CD4-positive, alpha-beta memory T cell (primary cell): Measurements from ENCODE around the gene PSMC3IP. TPM values are rescaled to one million over a fixed set of nuclear protein-coding genes. Genes with fewer than 3 reads are reported as not detected.

ENCODE experiments used
- CTCF ChIA-PET: fragments of 350-600 bp; sonication (Branson Sonifier 250); formaldehyde crosslinking; loops from one replicate; lab custom pipeline; 2021; ENCODE audit warnings: inconsistent platforms; ENCODE audit not compliant: partially characterized antibody; lab: Charles Lee
- POLR2A ChIA-PET: fragments of 350-600 bp; sonication (Branson Sonifier 250); formaldehyde crosslinking; loops from one replicate; lab custom pipeline; 2021; ENCODE audit not compliant: partially characterized antibody; lab: Charles Lee
- DNase-seq, 5 donors: peaks; one replicate each; pipeline versions ENCODE4 v3.0.0 to v3.0.0-alpha.2; 2020 to 2022; ENCODE audit warnings: mixed read lengths in 1 of 5
- H3K27ac ChIP-seq: one replicate; pipeline ENCODE4 v1.7.0; 2013; ENCODE audit warnings: low read depth, low read length
- H3K27me3 ChIP-seq: 2 replicates; pipeline ENCODE4 v1.7.0; 2013; ENCODE audit warnings: mild to moderate bottlenecking, low read length, moderate library complexity; ENCODE audit not compliant: insufficient read depth
- H3K36me3 ChIP-seq: 2 replicates; pipeline ENCODE4 v1.7.0; 2013; ENCODE audit warnings: mild to moderate bottlenecking, low read length, moderate library complexity; ENCODE audit not compliant: insufficient read depth
- H3K4me1 ChIP-seq: 2 replicates; pipeline ENCODE4 v1.7.0; 2013; ENCODE audit warnings: mild to moderate bottlenecking, low read length, moderate library complexity; ENCODE audit not compliant: insufficient read depth
- H3K4me3 ChIP-seq, 2 donors: one replicate each; pipeline ENCODE4 v1.7.0; 2013; ENCODE audit warnings: low read length in 2 of 2, mild to moderate bottlenecking in 1 of 2
- H3K9me3 ChIP-seq, 2 donors: one replicate each; pipeline ENCODE4 v1.7.0; 2013; ENCODE audit warnings: low read length in 2 of 2, control low read depth in 1 of 2; ENCODE audit not compliant: control insufficient read depth in 1 of 2
- H3K27ac Mint-ChIP-seq, 7 donors: one replicate each; pipeline ENCODE4 v1.8.0; 2020 to 2021; ENCODE audit warnings: mixed read lengths in 7 of 7, mild to moderate bottlenecking in 6 of 7, inconsistent platforms in 3 of 7, moderate library complexity in 3 of 7
- H3K27me3 Mint-ChIP-seq, 2 donors: one replicate each; pipeline ENCODE4 v1.8.0; 2020 to 2021; ENCODE audit warnings: mixed read lengths in 2 of 2
- H3K36me3 Mint-ChIP-seq, 2 donors: one replicate each; pipeline ENCODE4 v1.8.0; 2020 to 2021; ENCODE audit warnings: mixed read lengths in 2 of 2, inconsistent platforms in 1 of 2, mild to moderate bottlenecking in 1 of 2
- H3K4me1 Mint-ChIP-seq, 4 donors: one replicate each; pipeline ENCODE4 v1.8.0; 2020 to 2021; ENCODE audit warnings: mixed read lengths in 4 of 4, mild to moderate bottlenecking in 1 of 4
- H3K4me3 Mint-ChIP-seq, 8 donors: one replicate each; pipeline ENCODE4 v1.8.0; 2020 to 2021; ENCODE audit warnings: mixed read lengths in 8 of 8, mild to moderate bottlenecking in 7 of 8, moderate library complexity in 6 of 8, inconsistent platforms in 3 of 8
- H3K9me3 Mint-ChIP-seq, 8 donors: one replicate each; pipeline ENCODE4 v1.8.0; 2020 to 2021; ENCODE audit warnings: mixed read lengths in 8 of 8, mild to moderate bottlenecking in 5 of 8, inconsistent platforms in 3 of 8, moderate library complexity in 1 of 8
- intact Hi-C: fragments of 100-400 bp; cut with micrococcal nuclease; formaldehyde crosslinking; loops from one replicate; pipeline ENCODE4 v1.15.1; 2023
- polyA plus RNA-seq, 2 donors: library from polyadenylated mRNA; unstranded; fragments of 300-500 nt; fragmentation: Illumina TruSeq; gene quantifications; one replicate each; pipeline ENCODE4 v1.2.3, GENCODE V29; 2021
- total RNA-seq, 2 experiments: library from RNA; stranded (reverse); gene quantifications; one replicate each; pipeline ENCODE4 v1.2.3, GENCODE V29; 2021

Gene PSMC3IP
- total and polyA plus RNA-seq, 4 experiments from 2014 or later: 0.93 to 4.5 (median 2.6) TPM

DNA sequence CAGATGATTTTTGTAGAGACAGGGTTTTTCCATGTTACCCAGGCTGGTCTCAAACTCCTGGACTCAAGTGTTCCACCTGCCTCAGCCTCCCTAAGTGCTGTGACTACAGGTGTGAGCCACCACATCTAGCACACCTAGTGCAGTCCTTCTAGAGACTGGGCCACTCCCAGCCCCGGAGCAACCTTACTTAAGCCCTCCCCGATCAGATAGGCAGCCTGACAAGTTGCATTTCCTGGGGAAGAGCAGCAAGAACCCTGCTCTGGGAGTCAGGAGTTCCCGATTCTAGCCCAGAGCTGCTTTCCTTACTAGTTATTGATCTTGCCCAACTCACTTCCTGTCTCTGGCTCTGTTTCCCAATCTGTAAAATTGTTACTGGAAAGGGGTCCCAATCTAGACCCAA is 48.5 kb downstream of the PSMC3IP start:
- no peaks in the 10 kb centered on the region for H3K9me3 Mint-ChIP-seq
- DNase-seq: no peak
- H3K36me3 Mint-ChIP-seq: no peaks in the 10 kb centered on the region
- Histone ChIP-seq H3K4me3 (no peak overlapping the region), H3K4me1 (peaks cover 29% of the 10 kb centered on the region), H3K27ac (no peak overlapping the region), H3K36me3 (no peaks in the 10 kb centered on the region), H3K9me3 (no peaks in the 10 kb centered on the region), H3K27me3 (no peaks in the 10 kb centered on the region)
- intact Hi-C loops: no loop called here
- no peaks in the 10 kb centered on the region for H3K27me3 Mint-ChIP-seq
- peaks cover 17 to 48% (median 34%) of the 10 kb centered on the region in 4 donors for H3K4me1 Mint-ChIP-seq
- ChIA-PET CTCF (interaction anchor here (0.7 to 1.8 kb wide), 3 partner anchors 20 to 216 kb away, joined by 4 to 7 read pairs (median 4); no protein-coding TSS in a partner anchor), POLR2A (no interaction called here)
- H3K27ac Mint-ChIP-seq: peak overlapping the region in 2 of 7 donors; percentile 24 to 36
- peak overlapping the region in 1 of 8 donors; percentile 5 for H3K4me3 Mint-ChIP-seq

DNA sequence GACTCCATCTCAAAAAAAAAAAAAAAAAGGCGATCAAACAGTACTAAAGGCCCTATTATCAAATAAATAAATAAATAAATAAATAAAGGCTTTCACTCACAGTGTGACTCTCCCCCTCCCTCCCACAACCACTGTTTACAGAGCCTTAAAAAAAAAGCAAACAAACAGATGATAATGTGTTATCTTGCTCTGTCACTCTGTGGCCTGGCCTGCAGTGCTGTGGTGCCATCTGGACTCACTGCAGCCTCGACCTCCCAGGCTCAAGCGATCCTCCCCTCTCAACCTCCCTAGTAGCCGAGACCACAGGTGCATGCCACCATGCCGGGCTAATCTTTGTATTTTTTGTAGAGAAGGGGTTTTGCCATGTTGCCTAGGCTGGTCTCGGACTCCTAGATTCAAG is 49.6 kb downstream of the PSMC3IP start:
- Mint-ChIP-seq H3K27ac (no peak overlapping the region), H3K36me3 (no peaks in the 10 kb centered on the region), H3K4me1 (peaks cover 17 to 44% (median 29%) of the 10 kb centered on the region in 4 donors), H3K27me3 (no peaks in the 10 kb centered on the region), H3K9me3 (no peaks in the 10 kb centered on the region), H3K4me3 (no peak overlapping the region)
- no peaks in the 10 kb centered on the region for H3K27me3 ChIP-seq
- POLR2A ChIA-PET: interaction anchor here (0.5 to 1.7 kb wide), 4 partner anchors 27 to 662 kb away, joined by 3 to 4 read pairs (median 4); partner anchors contain the start of gene STAT3
- intact Hi-C loops: loop anchor here (1.0 kb wide), 2 partner anchors 11 to 100 kb away; no protein-coding TSS in a partner anchor
- CTCF ChIA-PET: interaction anchor here (0.6 to 1.8 kb wide), 11 partner anchors 10 to 216 kb away, joined by 3 to 9 read pairs (median 5); partner anchors contain the start of genes CAVIN1 and STAT3
- no peak overlapping the region for H3K4me3 ChIP-seq
- no peak for DNase-seq
- H3K4me1 ChIP-seq: peaks cover 29% of the 10 kb centered on the region
- no peaks in the 10 kb centered on the region for H3K9me3 ChIP-seq
- no peaks in the 10 kb centered on the region for H3K36me3 ChIP-seq
- H3K27ac ChIP-seq: no peak overlapping the region

DNA sequence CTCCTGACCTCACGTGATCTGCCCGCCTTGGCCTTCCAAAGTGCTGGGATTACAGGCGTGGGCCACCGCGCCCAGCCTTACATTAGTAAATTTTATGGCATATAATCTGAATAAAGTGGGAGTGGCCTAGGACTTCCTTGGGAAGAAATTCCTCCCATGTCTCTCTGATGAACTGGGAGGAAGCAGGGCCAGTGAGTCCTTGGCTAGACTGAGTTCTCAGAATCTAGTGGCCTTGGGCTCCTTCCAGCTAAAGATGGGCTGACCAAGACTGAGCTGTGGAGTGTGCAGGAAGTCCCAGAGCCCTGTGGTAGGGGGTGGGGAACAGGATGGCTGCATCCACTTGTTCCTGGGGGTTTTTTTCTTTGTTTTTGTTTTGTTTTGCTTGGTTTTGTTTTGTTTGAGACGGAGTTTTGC is 51.5 kb downstream of the PSMC3IP start:
- Mint-ChIP-seq H3K27me3 (no peaks in the 10 kb centered on the region), H3K27ac (peak overlapping the region in 1 of 7 donors; percentile 35), H3K9me3 (no peaks in the 10 kb centered on the region), H3K36me3 (peaks cover 0 to 7% of the 10 kb centered on the region in 2 donors), H3K4me1 (peaks cover 11 to 35% (median 21%) of the 10 kb centered on the region in 4 donors), H3K4me3 (peak overlapping the region in 1 of 8 donors; percentile 41)
- Histone ChIP-seq H3K4me1 (peaks cover 21% of the 10 kb centered on the region), H3K36me3 (no peaks in the 10 kb centered on the region), H3K4me3 (no peak overlapping the region), H3K27ac (no peak overlapping the region), H3K27me3 (no peaks in the 10 kb centered on the region), H3K9me3 (no peaks in the 10 kb centered on the region)
- ChIA-PET POLR2A (interaction anchor here (1.7 kb wide), 1 partner anchor 137 kb away, joined by 4 read pairs; the partner anchor contains the start of gene STAT3), CTCF (interaction anchor here (1.5 to 1.8 kb wide), 3 partner anchors 8 to 98 kb away, joined by 3 to 8 read pairs (median 7); no protein-coding TSS in a partner anchor)
- no peak for DNase-seq
- intact Hi-C loops: no loop called here

DNA sequence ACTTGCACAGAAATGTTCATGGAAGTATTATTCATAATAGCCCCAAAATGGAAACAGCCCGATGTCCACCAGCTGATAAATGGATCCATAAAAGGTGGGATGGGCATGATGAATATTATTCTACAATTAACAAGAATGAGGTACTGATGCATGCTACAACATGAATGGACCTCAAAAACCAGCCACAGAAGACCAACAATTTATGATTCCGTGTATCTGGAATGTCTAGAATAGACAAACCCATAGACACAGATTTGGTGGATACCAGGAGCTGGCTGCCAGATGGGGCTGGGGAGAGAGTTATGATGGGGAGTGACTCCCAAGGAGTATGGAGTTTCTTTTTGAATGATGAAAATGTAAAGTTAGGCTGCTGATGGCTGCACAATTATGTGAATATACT is 52.3 kb downstream of the PSMC3IP start:
- Mint-ChIP-seq H3K9me3 (no peaks in the 10 kb centered on the region), H3K27ac (no peak overlapping the region), H3K36me3 (peaks cover 0 to 7% of the 10 kb centered on the region in 2 donors), H3K4me3 (no peak overlapping the region), H3K4me1 (peaks cover 5 to 27% (median 14%) of the 10 kb centered on the region in 4 donors), H3K27me3 (no peaks in the 10 kb centered on the region)
- Histone ChIP-seq H3K4me3 (no peak overlapping the region), H3K27ac (no peak overlapping the region), H3K36me3 (no peaks in the 10 kb centered on the region), H3K27me3 (no peaks in the 10 kb centered on the region), H3K9me3 (no peaks in the 10 kb centered on the region), H3K4me1 (peaks cover 13% of the 10 kb centered on the region)
- ChIA-PET POLR2A (no interaction called here), CTCF (interaction anchor here (0.6 to 1.1 kb wide), 2 partner anchors 303 to 439 kb away, joined by 3 read pairs; no protein-coding TSS in a partner anchor)
- intact Hi-C loops: no loop called here
- DNase-seq: no peak

- DNase-seq: no peak
- no peaks in the 10 kb centered on the region for H3K27me3 Mint-ChIP-seq
- no peaks in the 10 kb centered on the region for H3K27me3 ChIP-seq
- ChIA-PET CTCF (interaction anchor here (0.6 to 9.2 kb wide), 2 partner anchors 92 to 97 kb away, joined by 3 to 86 read pairs; no protein-coding TSS in a partner anchor), POLR2A (no interaction called here)
- H3K27ac ChIP-seq: no peak overlapping the region
- H3K36me3 Mint-ChIP-seq: peaks cover 0 to 7% of the 10 kb centered on the region in 2 donors
- H3K27ac Mint-ChIP-seq: no peak overlapping the region
- no peak overlapping the region for H3K4me3 Mint-ChIP-seq
- H3K9me3 Mint-ChIP-seq: no peaks in the 10 kb centered on the region
- no peaks in the 10 kb centered on the region for H3K9me3 ChIP-seq
- peaks cover 2 to 11% (median 5%) of the 10 kb centered on the region in 4 donors for H3K4me1 Mint-ChIP-seq
- H3K4me3 ChIP-seq: no peak overlapping the region
- H3K4me1 ChIP-seq: peaks cover 1% of the 10 kb centered on the region
- intact Hi-C loops: no loop called here
- no peaks in the 10 kb centered on the region for H3K36me3 ChIP-seq
Measured at GRCh38 chr17:42522798-42523278, 54.7 kb downstream of the PSMC3IP start.

Other genes starting within 250 kb of the PSMC3IP start
- 100 to 1,000 TPM; 129 to 131 TPM for gene STAT3, start 189.3 kb downstream of the PSMC3IP start, total RNA-seq
- 100 to 1,000 TPM; 103 to 147 TPM for gene STAT3, start 189.3 kb downstream of the PSMC3IP start, polyA plus RNA-seq
- under 1 TPM; 0.52 to 0.61 TPM for gene CAVIN1, start 154.5 kb downstream of the PSMC3IP start, total RNA-seq
- gene CAVIN1, start 154.5 kb downstream of the PSMC3IP start, polyA plus RNA-seq: 1 to 10 TPM in 1 of 2 donors, not detected in 1; 1.5 TPM
- gene ATP6V0A1, start 118.9 kb downstream of the PSMC3IP start, total RNA-seq: 10 to 100 TPM; 13.1 to 15.9 TPM
- gene ATP6V0A1, start 118.9 kb downstream of the PSMC3IP start, polyA plus RNA-seq: 1 to 10 TPM; 3.9 to 6.4 TPM
- gene NAGLU, start 41.5 kb downstream of the PSMC3IP start, total RNA-seq: 10 to 100 TPM; 20.6 to 22.8 TPM
- 10 to 100 TPM in 1 of 2 donors, 1 to 10 TPM in 1; 8.5 to 15.5 TPM for gene NAGLU, start 41.5 kb downstream of the PSMC3IP start, polyA plus RNA-seq
- gene HSD17B1, start 24.8 kb downstream of the PSMC3IP start, total RNA-seq: 1 to 10 TPM; 1.2 TPM
- under 1 TPM; 0.07 to 0.88 TPM for gene HSD17B1, start 24.8 kb downstream of the PSMC3IP start, polyA plus RNA-seq
- 10 to 100 TPM; 65.2 to 71.1 TPM for gene COASY, start 15.6 kb downstream of the PSMC3IP start, total RNA-seq
- 10 to 100 TPM; 44.6 to 66.0 TPM for gene COASY, start 15.6 kb downstream of the PSMC3IP start, polyA plus RNA-seq
- gene MLX, start 10.6 kb downstream of the PSMC3IP start, total RNA-seq: 10 to 100 TPM; 73.3 to 73.7 TPM
- 10 to 100 TPM; 38.1 to 53.6 TPM for gene MLX, start 10.6 kb downstream of the PSMC3IP start, polyA plus RNA-seq
- 100 to 1,000 TPM; 128 to 134 TPM for gene RETREG3, start 31.6 kb upstream of the PSMC3IP start, total RNA-seq
- 100 to 1,000 TPM; 106 to 123 TPM for gene RETREG3, start 31.6 kb upstream of the PSMC3IP start, polyA plus RNA-seq
- 10 to 100 TPM; 13.6 to 16.5 TPM for gene TUBG1, start 32.0 kb upstream of the PSMC3IP start, total RNA-seq
- gene TUBG1, start 32.0 kb upstream of the PSMC3IP start, polyA plus RNA-seq: 10 to 100 TPM in 1 of 2 donors, 1 to 10 TPM in 1; 6.4 to 12.8 TPM
- 10 to 100 TPM; 18.1 to 19.1 TPM for gene TUBG2, start 81.6 kb upstream of the PSMC3IP start, total RNA-seq
- 1 to 10 TPM; 3.0 to 5.0 TPM for gene TUBG2, start 81.6 kb upstream of the PSMC3IP start, polyA plus RNA-seq
- under 1 TPM; 0.15 to 0.22 TPM for gene PLEKHH3, start 99.3 kb upstream of the PSMC3IP start, total RNA-seq
- under 1 TPM; 0.16 to 0.32 TPM for gene PLEKHH3, start 99.3 kb upstream of the PSMC3IP start, polyA plus RNA-seq
- gene CCR10, start 104.1 kb upstream of the PSMC3IP start, total RNA-seq: under 1 TPM; 0.53 to 0.81 TPM
- 10 to 100 TPM in 1 of 2 donors, 1 to 10 TPM in 1; 9.1 to 10.7 TPM for gene CCR10, start 104.1 kb upstream of the PSMC3IP start, polyA plus RNA-seq
- gene CNTNAP1, start 104.8 kb upstream of the PSMC3IP start, total RNA-seq: 1 to 10 TPM; 2.5 to 3.0 TPM
- 1 to 10 TPM in 1 of 2 donors, not detected in 1; 1.2 TPM for gene CNTNAP1, start 104.8 kb upstream of the PSMC3IP start, polyA plus RNA-seq
- gene EZH1, start 167.3 kb upstream of the PSMC3IP start, total RNA-seq: 100 to 1,000 TPM; 184 to 192 TPM
- 10 to 100 TPM; 20.1 to 38.6 TPM for gene EZH1, start 167.3 kb upstream of the PSMC3IP start, polyA plus RNA-seq
- not detected for gene RAMP2, start 183.5 kb upstream of the PSMC3IP start, total RNA-seq
- not detected for gene RAMP2, start 183.5 kb upstream of the PSMC3IP start, polyA plus RNA-seq
- gene VPS25, start 195.7 kb upstream of the PSMC3IP start, total RNA-seq: 10 to 100 TPM; 39.3 to 43.6 TPM
- gene VPS25, start 195.7 kb upstream of the PSMC3IP start, polyA plus RNA-seq: 10 to 100 TPM; 39.8 to 63.3 TPM
- under 1 TPM; 0.14 to 0.41 TPM for gene WNK4, start 202.9 kb upstream of the PSMC3IP start, total RNA-seq
- not detected for gene WNK4, start 202.9 kb upstream of the PSMC3IP start, polyA plus RNA-seq
- gene COA3, start 221.0 kb upstream of the PSMC3IP start, total RNA-seq: 10 to 100 TPM; 27.7 to 30.1 TPM
- 100 to 1,000 TPM; 110 to 153 TPM for gene COA3, start 221.0 kb upstream of the PSMC3IP start, polyA plus RNA-seq
- not detected for gene CNTD1, start 221.1 kb upstream of the PSMC3IP start, total RNA-seq
- gene CNTD1, start 221.1 kb upstream of the PSMC3IP start, polyA plus RNA-seq: under 1 TPM; 0.22 to 0.43 TPM
- gene BECN1, start 246.6 kb upstream of the PSMC3IP start, total RNA-seq: 100 to 1,000 TPM; 103 to 104 TPM
- 100 to 1,000 TPM; 135 to 190 TPM for gene BECN1, start 246.6 kb upstream of the PSMC3IP start, polyA plus RNA-seq